ENCODE measurements around the gene SLC2A14.
"Not testable (repeated sequence)": the region's sequence is repeated elsewhere in the genome, so short reads cannot be mapped to it uniquely, and the experiment has no call there.

Gene SLC2A14

GRCh38 chr12:7916936-7917335 lies 44.2 kb upstream of the SLC2A14 start:
- H3K9me2 ChIP-seq (replicated peaks; ENCODE audit: insufficient read depth, low read length): no peaks in the 10 kb centered on the region
- no peak overlapping the region for H3K4me2 ChIP-seq (ENCODE audit: low read depth, low read length, poor library complexity, severe bottlenecking)
- H3K79me2 ChIP-seq (ENCODE audit: insufficient read depth, low read length): no peaks in the 10 kb centered on the region
- no peak overlapping the region for H3K9ac ChIP-seq (ENCODE audit: low read length)
- no peak overlapping the region for H3K4me3 ChIP-seq (ENCODE audit: insufficient read depth, low read length, poor library complexity, severe bottlenecking)
- no peaks in the 10 kb centered on the region for H3K36me3 ChIP-seq (ENCODE audit: low read length)
- no peaks in the 10 kb centered on the region for H3K9me3 ChIP-seq (ENCODE audit: insufficient read depth, low read length)
- no peak overlapping the region for H2AFZ ChIP-seq (ENCODE audit: low read depth, low read length, severe bottlenecking)
- H3K27ac ChIP-seq (ENCODE audit: low read depth, low read length): no peak overlapping the region
- TF ChIP-seq EZH2phosphoT487 (conservative IDR thresholded peaks at IDR 0.05; ENCODE audit: low read length): no peak
- no peak for TF ChIP-seq CTCF (IDR thresholded peaks at IDR 0.05; ENCODE audit: insufficient read depth, low read length, poor library complexity, severe bottlenecking)
- no peaks in the 10 kb centered on the region for H4K20me1 ChIP-seq (ENCODE audit: low read depth, low read length)
- H3F3A ChIP-seq (ENCODE audit: insufficient read depth): no peaks in the 10 kb centered on the region
- H3K27me3 ChIP-seq (ENCODE audit: low read length): no peaks in the 10 kb centered on the region

- Histone ChIP-seq H3K9me2 (replicated peaks; ENCODE audit: insufficient read depth, low read length) (no peaks in the 10 kb centered on the region), H2AFZ (ENCODE audit: low read depth, low read length, severe bottlenecking) (no peak overlapping the region), H3K4me2 (ENCODE audit: low read depth, low read length, poor library complexity, severe bottlenecking) (no peak overlapping the region), H3K36me3 (ENCODE audit: low read length) (no peaks in the 10 kb centered on the region), H3K9ac (ENCODE audit: low read length) (no peak overlapping the region), H3K27ac (ENCODE audit: low read depth, low read length) (no peak overlapping the region), H3K27me3 (ENCODE audit: low read length) (no peaks in the 10 kb centered on the region), H3K9me3 (ENCODE audit: insufficient read depth, low read length) (no peaks in the 10 kb centered on the region), H3K4me3 (ENCODE audit: insufficient read depth, low read length, poor library complexity, severe bottlenecking) (no peak overlapping the region), H4K20me1 (ENCODE audit: low read depth, low read length) (no peaks in the 10 kb centered on the region), H3K79me2 (ENCODE audit: insufficient read depth, low read length) (no peaks in the 10 kb centered on the region), H3F3A (ENCODE audit: insufficient read depth) (no peaks in the 10 kb centered on the region)
- TF ChIP-seq CTCF (IDR thresholded peaks at IDR 0.05; ENCODE audit: insufficient read depth, low read length, poor library complexity, severe bottlenecking) (no peak), EZH2phosphoT487 (conservative IDR thresholded peaks at IDR 0.05; ENCODE audit: low read length) (no peak)
These were observed 43.1 kb upstream of the SLC2A14 start for GRCh38 chr12:7915661-7916403.

- H3F3A ChIP-seq (ENCODE audit: insufficient read depth); H3K79me2 ChIP-seq (ENCODE audit: insufficient read depth, low read length); H3K9me2 ChIP-seq (replicated peaks; ENCODE audit: insufficient read depth, low read length); H3K36me3 ChIP-seq (ENCODE audit: low read length); H3K27me3 ChIP-seq (ENCODE audit: low read length); H3K4me2 ChIP-seq (ENCODE audit: low read depth, low read length, poor library complexity, severe bottlenecking); H3K27ac ChIP-seq (ENCODE audit: low read depth, low read length); H3K9me3 ChIP-seq (ENCODE audit: insufficient read depth, low read length); H2AFZ ChIP-seq (ENCODE audit: low read depth, low read length, severe bottlenecking); H3K9ac ChIP-seq (ENCODE audit: low read length); H3K4me3 ChIP-seq (ENCODE audit: insufficient read depth, low read length, poor library complexity, severe bottlenecking); H4K20me1 ChIP-seq (ENCODE audit: low read depth, low read length): not testable (repeated sequence)
These were observed 37.4 kb upstream of the SLC2A14 start for GRCh38 chr12:7910106-7910505.

GRCh38 chr12:7907009-7907408 lies 34.3 kb upstream of the SLC2A14 start:
- H3K4me2 ChIP-seq (ENCODE audit: low read depth, low read length, poor library complexity, severe bottlenecking): no peak overlapping the region
- no peaks in the 10 kb centered on the region for H3K27me3 ChIP-seq (ENCODE audit: low read length)
- no peaks in the 10 kb centered on the region for H3F3A ChIP-seq (ENCODE audit: insufficient read depth)
- H3K9me2 ChIP-seq (replicated peaks; ENCODE audit: insufficient read depth, low read length): no peaks in the 10 kb centered on the region
- TF ChIP-seq CTCF (IDR thresholded peaks at IDR 0.05; ENCODE audit: insufficient read depth, low read length, poor library complexity, severe bottlenecking) (peak; percentile 54), EZH2phosphoT487 (conservative IDR thresholded peaks at IDR 0.05; ENCODE audit: low read length) (no peak)
- H3K27ac ChIP-seq (ENCODE audit: low read depth, low read length): no peak overlapping the region
- H3K36me3 ChIP-seq (ENCODE audit: low read length): no peaks in the 10 kb centered on the region
- no peaks in the 10 kb centered on the region for H3K79me2 ChIP-seq (ENCODE audit: insufficient read depth, low read length)
- no peak overlapping the region for H2AFZ ChIP-seq (ENCODE audit: low read depth, low read length, severe bottlenecking)
- no peaks in the 10 kb centered on the region for H4K20me1 ChIP-seq (ENCODE audit: low read depth, low read length)
- H3K9ac ChIP-seq (ENCODE audit: low read length): no peak overlapping the region
- H3K9me3 ChIP-seq (ENCODE audit: insufficient read depth, low read length): no peaks in the 10 kb centered on the region
- no peak overlapping the region for H3K4me3 ChIP-seq (ENCODE audit: insufficient read depth, low read length, poor library complexity, severe bottlenecking)

GRCh38 chr12:7906303-7906702 lies 33.6 kb upstream of the SLC2A14 start:
- H3K9me2 ChIP-seq (replicated peaks; ENCODE audit: insufficient read depth, low read length); H3K4me2 ChIP-seq (ENCODE audit: low read depth, low read length, poor library complexity, severe bottlenecking): not testable (repeated sequence)

More at GRCh38 chr12:7906303-7906702, 33.6 kb upstream of the SLC2A14 start:
- H3K9ac ChIP-seq (ENCODE audit: low read length); H3K79me2 ChIP-seq (ENCODE audit: insufficient read depth, low read length); H3K36me3 ChIP-seq (ENCODE audit: low read length); H3K9me3 ChIP-seq (ENCODE audit: insufficient read depth, low read length); H3F3A ChIP-seq (ENCODE audit: insufficient read depth); H3K4me3 ChIP-seq (ENCODE audit: insufficient read depth, low read length, poor library complexity, severe bottlenecking); H2AFZ ChIP-seq (ENCODE audit: low read depth, low read length, severe bottlenecking); H3K27me3 ChIP-seq (ENCODE audit: low read length); H3K27ac ChIP-seq (ENCODE audit: low read depth, low read length); H4K20me1 ChIP-seq (ENCODE audit: low read depth, low read length): not testable (repeated sequence)
